ENCODE measurements around the gene HES4. TPM values are rescaled to one million over a fixed set of nuclear protein-coding genes. Genes with fewer than 3 reads are reported as not detected.
A peak's percentile ranks its signal among the peaks of the same experiment; 100 is the strongest.

HES4 gene
- total and polyA plus RNA-seq, 2 of the 13 experiments (the other 11 are each of a cell fraction or from before 2014, with no cell fraction given) = 8.8 to 10.6 TPM

DNA sequence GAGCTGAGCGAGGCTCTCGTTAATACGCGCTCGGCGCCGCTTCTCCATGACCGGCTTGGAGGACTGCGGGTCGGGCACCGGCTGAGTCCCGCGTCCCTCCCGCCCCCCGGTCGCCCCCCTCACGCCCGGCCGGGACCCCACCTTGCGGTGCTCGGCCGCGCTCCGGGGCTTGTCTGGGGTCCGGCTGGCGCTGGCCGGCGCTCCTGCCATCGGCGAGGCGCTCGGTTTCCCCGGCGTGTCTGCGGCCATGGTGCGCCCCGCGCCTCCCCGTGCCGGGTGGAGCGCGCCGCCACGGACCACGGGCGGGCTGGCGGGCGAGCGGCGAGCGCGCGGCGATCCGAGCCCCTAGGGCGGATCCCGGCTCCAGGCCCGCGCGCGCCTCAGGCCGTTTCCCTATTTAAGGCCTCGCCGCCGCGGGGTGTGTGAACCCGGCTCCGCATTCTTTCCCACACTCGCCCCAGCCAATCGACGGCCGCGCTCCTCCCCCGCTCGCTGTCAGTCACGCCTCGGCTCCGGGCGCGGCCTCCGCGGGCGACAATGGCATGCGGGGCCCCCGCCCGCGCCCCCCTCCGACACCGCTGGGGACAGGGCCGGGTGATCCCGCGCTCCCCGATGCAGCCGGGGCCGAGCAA, at the start of gene HES4 (continued):
- TF ChIP-seq NFRKB (IDR thresholded peaks at IDR 0.05) (no peak), ZFX (CRISPR knock-in tag; IDR thresholded peaks at IDR 0.05; ENCODE audit: low read depth) (peak; percentile 82), ZNF75D (CRISPR knock-in tag; IDR thresholded peaks at IDR 0.05; ENCODE audit: borderline replicate concordance) (no peak)

DNA sequence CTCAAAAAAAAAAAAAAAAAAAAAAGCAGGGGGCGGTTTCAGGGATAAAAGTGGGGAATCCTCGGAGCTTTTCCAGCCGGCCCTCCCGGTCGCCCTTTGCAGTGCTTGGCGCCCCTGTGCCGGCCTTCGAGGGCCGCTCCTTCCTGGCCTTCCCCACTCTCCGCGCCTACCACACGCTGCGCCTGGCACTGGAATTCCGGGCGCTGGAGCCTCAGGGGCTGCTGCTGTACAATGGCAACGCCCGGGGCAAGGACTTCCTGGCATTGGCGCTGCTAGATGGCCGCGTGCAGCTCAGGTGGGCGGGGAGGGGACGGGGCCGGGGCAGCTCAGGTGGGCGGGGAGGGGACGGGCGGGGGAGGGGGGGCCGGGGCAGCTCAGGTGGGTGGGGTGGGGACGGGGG, 48.9 kb upstream of the HES4 start:
- Histone ChIP-seq H3K4me1 (ENCODE audit: insufficient read depth, low read length) (no peaks in the 10 kb centered on the region), H3K27me3 (ENCODE audit: control insufficient read depth in 1 of 2, insufficient read depth in 2 of 2, low read length in 2 of 2) (no peaks in the 10 kb centered on the region), H3K4me3 (replicated peaks in 1 of 3; ENCODE audit: insufficient read depth in 1 of 3, low read depth in 2 of 3, low read length in 3 of 3) (no peak overlapping the region), H2AFZ (ENCODE audit: low read length) (no peak overlapping the region), H3K79me2 (ENCODE audit: insufficient read depth, low read length) (no peaks in the 10 kb centered on the region), H3K36me3 (replicated peaks in 1 of 2; ENCODE audit: control insufficient read depth in 1 of 2, insufficient read depth in 2 of 2, low read length in 2 of 2) (peaks cover 55 to 68% of the 10 kb centered on the region in 2 experiments; a peak in 4 of 5 replicates), H3K4me2 (ENCODE audit: low read depth, low read length) (no peak overlapping the region), H3K9ac (ENCODE audit: insufficient read depth, low read depth, low read length) (no peak overlapping the region), H3K9me3 (ENCODE audit: low read length) (no peaks in the 10 kb centered on the region), H4K20me1 (ENCODE audit: insufficient read depth, low read length) (no peaks in the 10 kb centered on the region), H3K27ac (ENCODE audit: extremely low read length, insufficient read depth, low read length) (no peak overlapping the region)
- ChIA-PET POLR2A (no interaction called here), CTCF (ENCODE audit: low intra/inter-chr PET ratio, low total read pairs) (no interaction called here)
- DNase-seq (ENCODE audit: low spot score) = no peak
- intact Hi-C loops (cut with micrococcal nuclease; ENCODE audit: unreplicated experiment) = no loop called here
- no TSS peak for BruUV-seq (replicated peaks)
- no peak for FAIRE-seq
- in situ Hi-C loops (cut with HindIII; ENCODE audit: extremely low pct_ligation_motif_present, low pct_unique_long_range_greater_than_20kb) = no loop called here
- WGBS (ENCODE audit: low lambda C conversion rate) = 97% methylated on average over 27 of the region's 28 CpGs
- no peak for ATAC-seq
- TF ChIP-seq ZNF432 (CRISPR knock-in tag; IDR thresholded peaks at IDR 0.05; ENCODE audit: borderline replicate concordance) (no peak), FOSL1 (CRISPR knock-in tag; IDR thresholded peaks at IDR 0.05; ENCODE audit: borderline replicate concordance) (no peak), ZNF234 (CRISPR knock-in tag; conservative IDR thresholded peaks at IDR 0.05) (no peak), NRL (CRISPR knock-in tag; IDR thresholded peaks at IDR 0.05; ENCODE audit: borderline replicate concordance) (no peak), U2AF1 (optimal IDR thresholded peaks at IDR 0.05; ENCODE audit: low read depth, low read length) (no peak), ZNF335 (CRISPR knock-in tag; IDR thresholded peaks at IDR 0.05) (no peak), GPN1 (CRISPR knock-in tag; IDR thresholded peaks at IDR 0.05; ENCODE audit: borderline replicate concordance) (no peak), ZNF264 (CRISPR knock-in tag; IDR thresholded peaks at IDR 0.05) (no peak), ZSCAN12 (CRISPR knock-in tag; IDR thresholded peaks at IDR 0.05) (no peak), ZNF331 (CRISPR knock-in tag; IDR thresholded peaks at IDR 0.05) (no peak)
- TF ChIP-seq, protein P1, sequence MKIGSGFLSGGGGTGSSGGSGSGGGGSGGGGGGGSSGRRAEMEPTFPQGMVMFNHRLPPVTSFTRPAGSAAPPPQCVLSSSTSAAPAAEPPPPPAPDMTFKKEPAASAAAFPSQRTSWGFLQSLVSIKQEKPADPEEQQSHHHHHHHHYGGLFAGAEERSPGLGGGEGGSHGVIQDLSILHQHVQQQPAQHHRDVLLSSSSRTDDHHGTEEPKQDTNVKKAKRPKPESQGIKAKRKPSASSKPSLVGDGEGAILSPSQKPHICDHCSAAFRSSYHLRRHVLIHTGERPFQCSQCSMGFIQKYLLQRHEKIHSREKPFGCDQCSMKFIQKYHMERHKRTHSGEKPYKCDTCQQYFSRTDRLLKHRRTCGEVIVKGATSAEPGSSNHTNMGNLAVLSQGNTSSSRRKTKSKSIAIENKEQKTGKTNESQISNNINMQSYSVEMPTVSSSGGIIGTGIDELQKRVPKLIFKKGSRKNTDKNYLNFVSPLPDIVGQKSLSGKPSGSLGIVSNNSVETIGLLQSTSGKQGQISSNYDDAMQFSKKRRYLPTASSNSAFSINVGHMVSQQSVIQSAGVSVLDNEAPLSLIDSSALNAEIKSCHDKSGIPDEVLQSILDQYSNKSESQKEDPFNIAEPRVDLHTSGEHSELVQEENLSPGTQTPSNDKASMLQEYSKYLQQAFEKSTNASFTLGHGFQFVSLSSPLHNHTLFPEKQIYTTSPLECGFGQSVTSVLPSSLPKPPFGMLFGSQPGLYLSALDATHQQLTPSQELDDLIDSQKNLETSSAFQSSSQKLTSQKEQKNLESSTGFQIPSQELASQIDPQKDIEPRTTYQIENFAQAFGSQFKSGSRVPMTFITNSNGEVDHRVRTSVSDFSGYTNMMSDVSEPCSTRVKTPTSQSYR (CRISPR knock-in tag; IDR thresholded peaks at IDR 0.05; ENCODE audit: borderline replicate concordance) = no peak
- TF ChIP-seq, protein P2, sequence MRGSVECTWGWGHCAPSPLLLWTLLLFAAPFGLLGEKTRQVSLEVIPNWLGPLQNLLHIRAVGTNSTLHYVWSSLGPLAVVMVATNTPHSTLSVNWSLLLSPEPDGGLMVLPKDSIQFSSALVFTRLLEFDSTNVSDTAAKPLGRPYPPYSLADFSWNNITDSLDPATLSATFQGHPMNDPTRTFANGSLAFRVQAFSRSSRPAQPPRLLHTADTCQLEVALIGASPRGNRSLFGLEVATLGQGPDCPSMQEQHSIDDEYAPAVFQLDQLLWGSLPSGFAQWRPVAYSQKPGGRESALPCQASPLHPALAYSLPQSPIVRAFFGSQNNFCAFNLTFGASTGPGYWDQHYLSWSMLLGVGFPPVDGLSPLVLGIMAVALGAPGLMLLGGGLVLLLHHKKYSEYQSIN (CRISPR knock-in tag; IDR thresholded peaks at IDR 0.05; ENCODE audit: borderline replicate concordance) = no peak
- TF ChIP-seq, protein P3, sequence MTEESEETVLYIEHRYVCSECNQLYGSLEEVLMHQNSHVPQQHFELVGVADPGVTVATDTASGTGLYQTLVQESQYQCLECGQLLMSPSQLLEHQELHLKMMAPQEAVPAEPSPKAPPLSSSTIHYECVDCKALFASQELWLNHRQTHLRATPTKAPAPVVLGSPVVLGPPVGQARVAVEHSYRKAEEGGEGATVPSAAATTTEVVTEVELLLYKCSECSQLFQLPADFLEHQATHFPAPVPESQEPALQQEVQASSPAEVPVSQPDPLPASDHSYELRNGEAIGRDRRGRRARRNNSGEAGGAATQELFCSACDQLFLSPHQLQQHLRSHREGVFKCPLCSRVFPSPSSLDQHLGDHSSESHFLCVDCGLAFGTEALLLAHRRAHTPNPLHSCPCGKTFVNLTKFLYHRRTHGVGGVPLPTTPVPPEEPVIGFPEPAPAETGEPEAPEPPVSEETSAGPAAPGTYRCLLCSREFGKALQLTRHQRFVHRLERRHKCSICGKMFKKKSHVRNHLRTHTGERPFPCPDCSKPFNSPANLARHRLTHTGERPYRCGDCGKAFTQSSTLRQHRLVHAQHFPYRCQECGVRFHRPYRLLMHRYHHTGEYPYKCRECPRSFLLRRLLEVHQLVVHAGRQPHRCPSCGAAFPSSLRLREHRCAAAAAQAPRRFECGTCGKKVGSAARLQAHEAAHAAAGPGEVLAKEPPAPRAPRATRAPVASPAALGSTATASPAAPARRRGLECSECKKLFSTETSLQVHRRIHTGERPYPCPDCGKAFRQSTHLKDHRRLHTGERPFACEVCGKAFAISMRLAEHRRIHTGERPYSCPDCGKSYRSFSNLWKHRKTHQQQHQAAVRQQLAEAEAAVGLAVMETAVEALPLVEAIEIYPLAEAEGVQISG (CRISPR knock-in tag; IDR thresholded peaks at IDR 0.05) = no peak
- TF ChIP-seq, protein P4, sequence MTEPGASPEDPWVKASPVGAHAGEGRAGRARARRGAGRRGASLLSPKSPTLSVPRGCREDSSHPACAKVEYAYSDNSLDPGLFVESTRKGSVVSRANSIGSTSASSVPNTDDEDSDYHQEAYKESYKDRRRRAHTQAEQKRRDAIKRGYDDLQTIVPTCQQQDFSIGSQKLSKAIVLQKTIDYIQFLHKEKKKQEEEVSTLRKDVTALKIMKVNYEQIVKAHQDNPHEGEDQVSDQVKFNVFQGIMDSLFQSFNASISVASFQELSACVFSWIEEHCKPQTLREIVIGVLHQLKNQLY (CRISPR knock-in tag; IDR thresholded peaks at IDR 0.05) = no peak

Data from HepG2 (cell line).